ENCODE results near the gene RRP1. TPM values are rescaled to one million over a fixed set of nuclear protein-coding genes. Genes with fewer than 3 reads are reported as not detected.

Gene RRP1
- total RNA-seq, 1 experiment from 2014 or later: 76.4 TPM

- H3K4me1 ChIP-seq (ENCODE audit: insufficient read depth, low read length): peaks cover 6% of the 10 kb centered on the region; the same call in 1 of the 2 replicates
- no peaks in the 10 kb centered on the region for H4K20me1 ChIP-seq (ENCODE audit: low read length)
- H3K9me3 ChIP-seq (ENCODE audit: low read length): no peaks in the 10 kb centered on the region
- intact Hi-C loops (cut with micrococcal nuclease): no loop called here
- POLR2A ChIA-PET (ENCODE audit: unreplicated experiment): no interaction called here
- no peak for ATAC-seq
- H3K27ac ChIP-seq (ENCODE audit: low read length): no peak overlapping the region
- no peaks in the 10 kb centered on the region for H3K27me3 ChIP-seq (ENCODE audit: low read length)
- no peak overlapping the region for H3K9ac ChIP-seq (ENCODE audit: low read length)
- H3K4me3 ChIP-seq (ENCODE audit: low read length): no peak overlapping the region
- peaks cover 3% of the 10 kb centered on the region; the same call in 1 of the 2 replicates for H3K36me3 ChIP-seq (ENCODE audit: low read depth, low read length)
- H3K9me2 ChIP-seq (replicated peaks; ENCODE audit: low read length): no peaks in the 10 kb centered on the region
- CTCF ChIA-PET: interaction anchor here (2.2 kb wide), 1 partner anchor 166 kb away, joined by 6 read pairs; no protein-coding TSS in a partner anchor
- H2AFZ ChIP-seq (ENCODE audit: low read length): no peak overlapping the region
- no peaks in the 10 kb centered on the region for H3F3A ChIP-seq (ENCODE audit: low read length, unreplicated experiment)
- no peak overlapping the region for H3K4me2 ChIP-seq (ENCODE audit: low read length)
- TF ChIP-seq EZH2 (IDR thresholded peaks at IDR 0.05; ENCODE audit: low read length, unreplicated experiment) (no peak), CTCF (conservative IDR thresholded peaks at IDR 0.05; ENCODE audit: low read depth, low read length) (no peak), EZH2phosphoT487 (IDR thresholded peaks at IDR 0.05; ENCODE audit: borderline replicate concordance, low read length) (no peak)
- DNase-seq: no peak
- H3K79me2 ChIP-seq (ENCODE audit: low read length): no peaks in the 10 kb centered on the region
- BruUV-seq (replicated peaks): no TSS peak
Observed at GRCh38 chr21:43808832-43809251, 19.5 kb downstream of the RRP1 start.

- intact Hi-C loops (cut with micrococcal nuclease): no loop called here
- no peaks in the 10 kb centered on the region for H3F3A ChIP-seq (ENCODE audit: low read length, unreplicated experiment)
- no peaks in the 10 kb centered on the region for H3K79me2 ChIP-seq (ENCODE audit: low read length)
- H2AFZ ChIP-seq (ENCODE audit: low read length): no peak overlapping the region
- H3K4me1 ChIP-seq (ENCODE audit: insufficient read depth, low read length): peaks cover 6% of the 10 kb centered on the region; the same call in 1 of the 2 replicates
- H3K9ac ChIP-seq (ENCODE audit: low read length): no peak overlapping the region
- H3K36me3 ChIP-seq (ENCODE audit: low read depth, low read length): no peaks in the 10 kb centered on the region
- POLR2A ChIA-PET (ENCODE audit: unreplicated experiment): no interaction called here
- TF ChIP-seq EZH2phosphoT487 (IDR thresholded peaks at IDR 0.05; ENCODE audit: borderline replicate concordance, low read length): no peak
- TF ChIP-seq EZH2 (IDR thresholded peaks at IDR 0.05; ENCODE audit: low read length, unreplicated experiment): no peak
- TF ChIP-seq CTCF (conservative IDR thresholded peaks at IDR 0.05; ENCODE audit: low read depth, low read length): no peak
- no peaks in the 10 kb centered on the region for H3K9me3 ChIP-seq (ENCODE audit: low read length)
- H3K4me3 ChIP-seq (ENCODE audit: low read length): no peak overlapping the region
- no peaks in the 10 kb centered on the region for H4K20me1 ChIP-seq (ENCODE audit: low read length)
- no peaks in the 10 kb centered on the region for H3K27me3 ChIP-seq (ENCODE audit: low read length)
- ATAC-seq: no peak
- H3K4me2 ChIP-seq (ENCODE audit: low read length): no peak overlapping the region
- BruUV-seq (replicated peaks): no TSS peak
- CTCF ChIA-PET: interaction anchor here (2.2 kb wide), 1 partner anchor 166 kb away, joined by 6 read pairs; no protein-coding TSS in a partner anchor
- H3K9me2 ChIP-seq (replicated peaks; ENCODE audit: low read length): no peaks in the 10 kb centered on the region
- DNase-seq: no peak
- no peak overlapping the region for H3K27ac ChIP-seq (ENCODE audit: low read length)
Observed at GRCh38 chr21:43809346-43809799, 20.0 kb downstream of the RRP1 start.

- H3K27ac ChIP-seq (ENCODE audit: low read length): no peak overlapping the region
- no peaks in the 10 kb centered on the region for H4K20me1 ChIP-seq (ENCODE audit: low read length)
- H3K79me2 ChIP-seq (ENCODE audit: low read length): no peaks in the 10 kb centered on the region
- ChIA-PET POLR2A (ENCODE audit: unreplicated experiment) (interaction anchor here (0.6 kb wide), 1 partner anchor 1454 kb away, joined by 3 read pairs; no protein-coding TSS in a partner anchor), CTCF (interaction anchor here (0.7 to 2.2 kb wide), 2 partner anchors 70 to 165 kb away, joined by 3 to 6 read pairs; no protein-coding TSS in a partner anchor)
- no peaks in the 10 kb centered on the region for H3K27me3 ChIP-seq (ENCODE audit: low read length)
- H3K4me2 ChIP-seq (ENCODE audit: low read length): no peak overlapping the region
- no TSS peak for BruUV-seq (replicated peaks)
- no peak for ATAC-seq
- no peaks in the 10 kb centered on the region for H3F3A ChIP-seq (ENCODE audit: low read length, unreplicated experiment)
- no peak overlapping the region for H2AFZ ChIP-seq (ENCODE audit: low read length)
- intact Hi-C loops (cut with micrococcal nuclease): loop anchor here (1.0 to 5.0 kb wide), 4 partner anchors 57 to 165 kb away; partner anchors contain the start of gene AGPAT3
- H3K9ac ChIP-seq (ENCODE audit: low read length): no peak overlapping the region
- no peak overlapping the region for H3K4me3 ChIP-seq (ENCODE audit: low read length)
- TF ChIP-seq EZH2 (IDR thresholded peaks at IDR 0.05; ENCODE audit: low read length, unreplicated experiment) (no peak), EZH2phosphoT487 (IDR thresholded peaks at IDR 0.05; ENCODE audit: borderline replicate concordance, low read length) (no peak), CTCF (conservative IDR thresholded peaks at IDR 0.05; ENCODE audit: low read depth, low read length) (no peak)
- no peaks in the 10 kb centered on the region for H3K9me3 ChIP-seq (ENCODE audit: low read length)
- H3K4me1 ChIP-seq (ENCODE audit: insufficient read depth, low read length): peaks cover 12% of the 10 kb centered on the region
- H3K36me3 ChIP-seq (ENCODE audit: low read depth, low read length): no peaks in the 10 kb centered on the region
- no peak for DNase-seq
- H3K9me2 ChIP-seq (replicated peaks; ENCODE audit: low read length): no peaks in the 10 kb centered on the region
Observed at GRCh38 chr21:43809853-43810504, 20.6 kb downstream of the RRP1 start.
